Cardiac fibroblast (primary cell): ENCODE data around the gene CYB561D2.

Source experiments
- DNase-seq, 2 donors: peaks; one replicate each; pipeline versions ENCODE4 v3.0.0 to v3.0.0-alpha.2; 2010; ENCODE audit warnings: low read depth in 2 of 2
- H3K4me3 ChIP-seq, 2 donors: replicated peaks in 1 of 2; 1 replicate in 1 of 2; 2 replicates in 1 of 2; pipeline ENCODE4 v1.5.1; 2011; ENCODE audit warnings: low read depth in 2 of 2, low read length in 2 of 2, mild to moderate bottlenecking in 2 of 2, moderate library complexity in 1 of 2
- TF ChIP-seq, protein P1 (sequence below): IDR thresholded peaks from one replicate; pipeline ENCODE4 v1.5.1; 2011; ENCODE audit warnings: low read depth, mild to moderate bottlenecking, low read length, inconsistent platforms

The CYB561D2 gene

GRCh38 chr3:50314816-50315215 is 35.8 kb upstream of the CYB561D2 start:
- H3K4me3 ChIP-seq, result no peak overlapping the region
- TF ChIP-seq, protein P1, sequence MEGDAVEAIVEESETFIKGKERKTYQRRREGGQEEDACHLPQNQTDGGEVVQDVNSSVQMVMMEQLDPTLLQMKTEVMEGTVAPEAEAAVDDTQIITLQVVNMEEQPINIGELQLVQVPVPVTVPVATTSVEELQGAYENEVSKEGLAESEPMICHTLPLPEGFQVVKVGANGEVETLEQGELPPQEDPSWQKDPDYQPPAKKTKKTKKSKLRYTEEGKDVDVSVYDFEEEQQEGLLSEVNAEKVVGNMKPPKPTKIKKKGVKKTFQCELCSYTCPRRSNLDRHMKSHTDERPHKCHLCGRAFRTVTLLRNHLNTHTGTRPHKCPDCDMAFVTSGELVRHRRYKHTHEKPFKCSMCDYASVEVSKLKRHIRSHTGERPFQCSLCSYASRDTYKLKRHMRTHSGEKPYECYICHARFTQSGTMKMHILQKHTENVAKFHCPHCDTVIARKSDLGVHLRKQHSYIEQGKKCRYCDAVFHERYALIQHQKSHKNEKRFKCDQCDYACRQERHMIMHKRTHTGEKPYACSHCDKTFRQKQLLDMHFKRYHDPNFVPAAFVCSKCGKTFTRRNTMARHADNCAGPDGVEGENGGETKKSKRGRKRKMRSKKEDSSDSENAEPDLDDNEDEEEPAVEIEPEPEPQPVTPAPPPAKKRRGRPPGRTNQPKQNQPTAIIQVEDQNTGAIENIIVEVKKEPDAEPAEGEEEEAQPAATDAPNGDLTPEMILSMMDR, result no peak
- DNase-seq, result no peak

DNA sequence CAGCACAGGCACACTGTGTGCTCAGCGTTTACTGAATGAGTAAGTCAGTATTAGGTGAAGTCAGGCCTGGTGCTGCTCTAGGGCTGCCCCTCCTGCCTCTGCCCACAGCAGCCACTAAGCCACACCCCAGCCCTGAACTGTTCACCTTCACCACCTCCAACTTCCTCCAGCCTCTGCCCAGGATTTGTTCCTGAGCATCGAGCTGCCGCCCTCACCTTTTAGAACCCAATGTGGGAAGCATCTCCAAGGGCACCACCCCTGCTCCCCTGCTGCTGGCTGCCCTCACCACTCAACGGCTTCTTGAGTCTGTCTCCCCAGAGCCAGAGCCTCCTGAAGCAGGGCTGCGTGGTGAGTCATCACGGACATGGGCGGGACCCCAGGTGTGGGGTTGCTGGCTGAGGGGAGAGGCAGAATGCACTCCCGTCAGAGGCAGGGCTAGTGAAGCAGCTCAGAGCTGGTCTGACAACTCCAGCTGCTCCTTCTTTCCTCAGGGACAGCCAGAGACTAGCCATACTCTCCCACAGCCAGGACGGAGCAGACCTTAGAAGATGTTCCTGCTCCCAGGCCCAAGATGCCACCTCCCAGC is 33.9 kb upstream of the CYB561D2 start:
- no peak overlapping the region for H3K4me3 ChIP-seq
- TF ChIP-seq, protein P1, result no peak
- DNase-seq, result peak in 1 of 2 donors; percentile 40

GRCh38 chr3:50317300-50317699 is 33.4 kb upstream of the CYB561D2 start:
- TF ChIP-seq, protein P1, result no peak
- no peak for DNase-seq
- no peak overlapping the region for H3K4me3 ChIP-seq

- no peak for DNase-seq
- no peak overlapping the region for H3K4me3 ChIP-seq
- TF ChIP-seq, protein P1, result no peak
Measured at GRCh38 chr3:50318163-50318562, 32.5 kb upstream of the CYB561D2 start.

DNA sequence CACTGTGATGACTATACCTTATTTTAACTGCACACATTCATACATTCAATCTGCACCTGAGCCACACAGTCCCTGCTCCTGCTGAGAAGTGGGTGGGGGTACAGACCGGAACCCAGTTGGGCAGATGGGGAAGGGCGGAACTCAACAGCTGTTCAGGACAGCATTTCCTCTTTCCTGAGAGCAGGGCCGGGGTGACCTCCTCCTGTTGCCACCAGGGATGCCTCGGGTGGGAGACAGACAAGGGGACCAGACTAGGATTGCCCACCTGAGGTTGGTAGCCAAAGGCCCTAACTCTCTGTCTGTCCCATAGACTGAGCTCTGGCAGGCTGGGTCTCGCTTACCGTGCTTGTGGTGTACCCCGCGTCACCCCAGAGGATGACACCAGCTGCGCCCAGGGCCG is 32.0 kb upstream of the CYB561D2 start:
- no peak for DNase-seq
- H3K4me3 ChIP-seq, result no peak overlapping the region
- TF ChIP-seq, protein P1, result no peak

DNA sequence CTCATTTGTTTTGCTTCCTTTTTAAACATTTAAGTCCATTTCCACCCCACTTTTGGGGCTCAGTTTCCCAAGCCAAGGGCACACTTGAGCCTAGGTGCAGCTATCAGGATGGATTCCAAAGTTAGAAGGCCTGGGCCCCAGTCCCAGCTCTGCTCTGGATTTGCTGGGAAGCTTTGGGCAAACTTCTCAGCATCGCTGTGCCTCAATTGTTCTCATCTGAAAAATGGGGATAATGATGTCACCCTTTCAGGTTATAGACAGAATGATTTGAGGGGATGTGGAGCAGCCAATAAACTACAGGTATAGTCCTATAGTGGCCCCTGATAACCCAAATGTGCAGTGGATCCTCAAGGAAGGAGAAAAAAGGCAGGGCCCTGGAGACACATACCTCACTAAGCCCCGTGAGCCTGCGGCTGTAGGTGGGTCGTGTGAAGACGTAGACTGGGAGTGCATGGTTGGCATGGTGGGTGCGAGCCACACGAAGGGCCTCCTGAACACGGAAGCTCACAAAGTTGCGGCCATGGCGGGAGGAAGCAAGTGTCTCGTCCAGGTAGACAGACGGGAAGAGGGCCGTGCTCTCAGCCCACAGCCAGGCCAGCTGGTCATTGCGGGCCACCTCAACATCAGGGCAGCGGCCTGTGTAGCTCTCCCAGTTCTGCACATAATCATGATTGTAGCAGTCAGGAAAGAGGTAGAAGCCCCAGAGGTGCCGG is 31.3 kb upstream of the CYB561D2 start:
- peak overlapping the region in 1 of 2 donors; percentile 74 for H3K4me3 ChIP-seq
- TF ChIP-seq, protein P1, result no peak
- DNase-seq, result no peak
